WTC11 (cell line): ENCODE results near the gene EIF5. TPM values are rescaled to one million over a fixed set of nuclear protein-coding genes. Genes with fewer than 3 reads are reported as not detected.

ENCODE experiments used
- ATAC-seq: fragments of 200-7000 bp; cut with Tn5 transposase; 2 replicates; pipeline ENCODE4 v1.10.0; 2021; ENCODE audit warnings: mild to moderate bottlenecking, moderate library complexity
- CTCF ChIA-PET: fragments of 300-600 bp; sonication (Branson Sonifier 250); formaldehyde crosslinking; loops from one replicate; lab custom pipeline; 2021; ENCODE audit warnings: antibody characterized with exemption; lab: Charles Lee
- POLR2A ChIA-PET: fragments of 350-600 bp; sonication (Branson Sonifier 250); formaldehyde crosslinking; loops from one replicate; lab custom pipeline; 2021; ENCODE audit warnings: antibody characterized with exemption; lab: Charles Lee
- DNase-seq: peaks from one replicate; pipeline ENCODE4 v3.0.0; 2021; ENCODE audit warnings: low spot score
- H3K27ac Mint-ChIP-seq: 2 replicates; pipeline ENCODE4 v1.8.0; 2021; ENCODE audit warnings: mixed read lengths
- H3K27me3 Mint-ChIP-seq: 2 replicates; pipeline ENCODE4 v1.8.0; 2021; ENCODE audit warnings: low read depth, mild to moderate bottlenecking, moderate library complexity, mixed read lengths
- H3K36me3 Mint-ChIP-seq: 2 replicates; pipeline ENCODE4 v1.8.0; 2021; ENCODE audit warnings: mixed read lengths
- H3K4me1 Mint-ChIP-seq: 2 replicates; pipeline ENCODE4 v1.8.0; 2022; ENCODE audit warnings: mixed read lengths
- H3K4me3 Mint-ChIP-seq: 2 replicates; pipeline ENCODE4 v1.8.0; 2021; ENCODE audit warnings: mild to moderate bottlenecking, moderate library complexity, mixed read lengths
- H3K9me3 Mint-ChIP-seq: 2 replicates; pipeline ENCODE4 v1.8.0; 2021; ENCODE audit warnings: mixed read lengths
- ARID4B ChIP-seq: sonication (generic); formaldehyde crosslinking; IDR thresholded peaks from 2 replicates; pipeline ENCODE4 v1.8.0; 2023; ENCODE audit warnings: missing genetic modification reagents, mild to moderate bottlenecking, borderline replicate concordance
- ATF1 ChIP-seq: sonication (generic); formaldehyde crosslinking; IDR thresholded peaks from 2 replicates; pipeline ENCODE4 v1.8.1; 2023; ENCODE audit warnings: mild to moderate bottlenecking, moderate library complexity, missing genetic modification reagents
- CBFB ChIP-seq: sonication (generic); formaldehyde crosslinking; IDR thresholded peaks from 2 replicates; pipeline ENCODE4 v1.8.1; 2022; ENCODE audit warnings: mild to moderate bottlenecking, low read depth, missing genetic modification reagents
- CDX4 ChIP-seq: fragments of 250-450 bp; sonication (Bioruptor Pico); IDR thresholded peaks from 2 replicates; pipeline ENCODE4 v1.9.0; 2021; ENCODE audit warnings: moderate library complexity, mild to moderate bottlenecking, inconsistent platforms, borderline replicate concordance
- CREB1 ChIP-seq: sonication (generic); formaldehyde crosslinking; IDR thresholded peaks from 2 replicates; pipeline ENCODE4 v1.8.0; 2023; ENCODE audit warnings: mild to moderate bottlenecking, missing genetic modification reagents
- CREM ChIP-seq: sonication (generic); formaldehyde crosslinking; IDR thresholded peaks from 2 replicates; pipeline ENCODE4 v1.8.1; 2022; ENCODE audit warnings: mild to moderate bottlenecking, missing genetic modification reagents, moderate library complexity
- ELF4 ChIP-seq: sonication (generic); formaldehyde crosslinking; IDR thresholded peaks from 2 replicates; pipeline ENCODE4 v1.8.1; 2022; ENCODE audit warnings: low read depth, mild to moderate bottlenecking, moderate library complexity, missing genetic modification reagents
- GABPB1 ChIP-seq: sonication (generic); formaldehyde crosslinking; IDR thresholded peaks from 2 replicates; pipeline ENCODE4 v1.8.1; 2023; ENCODE audit warnings: mild to moderate bottlenecking, missing genetic modification reagents
- HMGXB4 ChIP-seq: sonication (generic); formaldehyde crosslinking; IDR thresholded peaks from 2 replicates; pipeline ENCODE4 v1.8.1; 2023; ENCODE audit warnings: mild to moderate bottlenecking, moderate library complexity, missing genetic modification reagents
- IRF2 ChIP-seq: sonication (generic); formaldehyde crosslinking; IDR thresholded peaks from 2 replicates; pipeline ENCODE4 v1.8.0; 2022; ENCODE audit warnings: low read depth, missing genetic modification reagents, borderline replicate concordance
- NFATC4 ChIP-seq: fragments of 250-450 bp; sonication (Bioruptor Pico); IDR thresholded peaks from 2 replicates; pipeline ENCODE4 v1.9.0; 2021; ENCODE audit warnings: mild to moderate bottlenecking
- NR3C1 ChIP-seq: sonication (generic); formaldehyde crosslinking; conservative IDR thresholded peaks from 2 replicates; pipeline ENCODE4 v1.8.1; 2023; ENCODE audit warnings: low read depth, mild to moderate bottlenecking, missing genetic modification reagents
- OVOL2 ChIP-seq: fragments of 250-450 bp; sonication (Bioruptor Pico); IDR thresholded peaks from 2 replicates; pipeline ENCODE4 v1.9.0; 2021; ENCODE audit warnings: mild to moderate bottlenecking, borderline replicate concordance
- ZNF281 ChIP-seq: sonication (generic); formaldehyde crosslinking; IDR thresholded peaks from 2 replicates; pipeline ENCODE4 v1.8.0; 2023; ENCODE audit warnings: mild to moderate bottlenecking, missing genetic modification reagents
- ZNF317 ChIP-seq: sonication (generic); formaldehyde crosslinking; IDR thresholded peaks from 2 replicates; pipeline ENCODE4 v1.8.1; 2023; ENCODE audit warnings: low read depth, mild to moderate bottlenecking, moderate library complexity, missing genetic modification reagents, borderline replicate concordance
- ZNF396 ChIP-seq: fragments of 250-450 bp; sonication (Bioruptor Pico); IDR thresholded peaks from 2 replicates; pipeline ENCODE4 v1.8.0; 2021; ENCODE audit warnings: mild to moderate bottlenecking, moderate library complexity, borderline replicate concordance
- total RNA-seq: library from RNA; stranded (reverse); gene quantifications from 3 replicates; pipeline ENCODE4 v1.2.3, GENCODE V29; 2021
- TF ChIP-seq, protein P1 (sequence below): fragments of 250-450 bp; sonication (Bioruptor Pico); IDR thresholded peaks from 2 replicates; pipeline ENCODE4 v1.9.0; 2021; ENCODE audit warnings: mild to moderate bottlenecking
- TF ChIP-seq, protein P2 (sequence below): sonication (generic); formaldehyde crosslinking; IDR thresholded peaks from 2 replicates; pipeline ENCODE4 v1.8.1; 2023; ENCODE audit warnings: mild to moderate bottlenecking, missing genetic modification reagents, moderate library complexity

The EIF5 gene
- total RNA-seq, 1 experiment from 2014 or later: 282 TPM

- TF ChIP-seq GABPB1 (peak; percentile 81), NFATC4 (CRISPR knock-in tag) (no peak), OVOL2 (no peak)
- no peak for ATAC-seq
- Mint-ChIP-seq H3K27me3 (no peaks in the 10 kb centered on the region), H3K4me1 (peaks cover 36% of the 10 kb centered on the region), H3K9me3 (no peaks in the 10 kb centered on the region), H3K27ac (no peak overlapping the region), H3K36me3 (no peaks in the 10 kb centered on the region), H3K4me3 (no peak overlapping the region)
- no peak for DNase-seq
- POLR2A ChIA-PET: no interaction called here
- CTCF ChIA-PET: interaction anchor here (0.9 to 1.9 kb wide), 2 partner anchors 206 to 211 kb away, joined by 4 to 6 read pairs; no protein-coding TSS in a partner anchor
These were observed 18.6 kb upstream of the EIF5 start for GRCh38 chr14:103315351-103315911.

- CTCF ChIA-PET: interaction anchor here (1.9 kb wide), 1 partner anchor 211 kb away, joined by 4 read pairs; no protein-coding TSS in a partner anchor
- H3K4me3 Mint-ChIP-seq: no peak overlapping the region
- POLR2A ChIA-PET: no interaction called here
- no peak for ATAC-seq
- no peak for TF ChIP-seq CREM (CRISPR knock-in tag)
- TF ChIP-seq, all 79 proteins: peak for 0
- Mint-ChIP-seq H3K4me1 (peaks cover 36% of the 10 kb centered on the region), H3K36me3 (no peaks in the 10 kb centered on the region), H3K27me3 (no peaks in the 10 kb centered on the region), H3K27ac (no peak overlapping the region), H3K9me3 (no peaks in the 10 kb centered on the region)
- DNase-seq: no peak
These were observed 18.1 kb upstream of the EIF5 start for GRCh38 chr14:103315941-103316340.

GRCh38 chr14:103316721-103317121 lies 17.3 kb upstream of the EIF5 start:
- Mint-ChIP-seq H3K4me1 (peaks cover 36% of the 10 kb centered on the region), H3K27me3 (no peaks in the 10 kb centered on the region), H3K36me3 (no peaks in the 10 kb centered on the region), H3K9me3 (no peaks in the 10 kb centered on the region), H3K4me3 (no peak overlapping the region), H3K27ac (peak overlapping the region; percentile 17; the same call in 1 of the 2 replicates)
- TF ChIP-seq ZNF396 (no peak), ZNF317 (CRISPR knock-in tag) (no peak), HMGXB4 (CRISPR knock-in tag) (no peak), CREB1 (CRISPR knock-in tag) (no peak), NR3C1 (CRISPR knock-in tag) (no peak), ARID4B (CRISPR knock-in tag) (no peak), CBFB (no peak), CDX4 (CRISPR knock-in tag) (no peak), ELF4 (CRISPR knock-in tag) (no peak), IRF2 (CRISPR knock-in tag) (no peak), ATF1 (CRISPR knock-in tag) (no peak), ZNF281 (no peak)
- TF ChIP-seq, protein P1, sequence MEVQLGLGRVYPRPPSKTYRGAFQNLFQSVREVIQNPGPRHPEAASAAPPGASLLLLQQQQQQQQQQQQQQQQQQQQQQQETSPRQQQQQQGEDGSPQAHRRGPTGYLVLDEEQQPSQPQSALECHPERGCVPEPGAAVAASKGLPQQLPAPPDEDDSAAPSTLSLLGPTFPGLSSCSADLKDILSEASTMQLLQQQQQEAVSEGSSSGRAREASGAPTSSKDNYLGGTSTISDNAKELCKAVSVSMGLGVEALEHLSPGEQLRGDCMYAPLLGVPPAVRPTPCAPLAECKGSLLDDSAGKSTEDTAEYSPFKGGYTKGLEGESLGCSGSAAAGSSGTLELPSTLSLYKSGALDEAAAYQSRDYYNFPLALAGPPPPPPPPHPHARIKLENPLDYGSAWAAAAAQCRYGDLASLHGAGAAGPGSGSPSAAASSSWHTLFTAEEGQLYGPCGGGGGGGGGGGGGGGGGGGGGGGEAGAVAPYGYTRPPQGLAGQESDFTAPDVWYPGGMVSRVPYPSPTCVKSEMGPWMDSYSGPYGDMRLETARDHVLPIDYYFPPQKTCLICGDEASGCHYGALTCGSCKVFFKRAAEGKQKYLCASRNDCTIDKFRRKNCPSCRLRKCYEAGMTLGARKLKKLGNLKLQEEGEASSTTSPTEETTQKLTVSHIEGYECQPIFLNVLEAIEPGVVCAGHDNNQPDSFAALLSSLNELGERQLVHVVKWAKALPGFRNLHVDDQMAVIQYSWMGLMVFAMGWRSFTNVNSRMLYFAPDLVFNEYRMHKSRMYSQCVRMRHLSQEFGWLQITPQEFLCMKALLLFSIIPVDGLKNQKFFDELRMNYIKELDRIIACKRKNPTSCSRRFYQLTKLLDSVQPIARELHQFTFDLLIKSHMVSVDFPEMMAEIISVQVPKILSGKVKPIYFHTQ (CRISPR knock-in tag): no peak
- TF ChIP-seq, protein P2, sequence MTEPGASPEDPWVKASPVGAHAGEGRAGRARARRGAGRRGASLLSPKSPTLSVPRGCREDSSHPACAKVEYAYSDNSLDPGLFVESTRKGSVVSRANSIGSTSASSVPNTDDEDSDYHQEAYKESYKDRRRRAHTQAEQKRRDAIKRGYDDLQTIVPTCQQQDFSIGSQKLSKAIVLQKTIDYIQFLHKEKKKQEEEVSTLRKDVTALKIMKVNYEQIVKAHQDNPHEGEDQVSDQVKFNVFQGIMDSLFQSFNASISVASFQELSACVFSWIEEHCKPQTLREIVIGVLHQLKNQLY: no peak
- ATAC-seq (peak; percentile 39), DNase-seq (no peak)
- ChIA-PET CTCF (interaction anchor here (0.5 to 1.5 kb wide), 4 partner anchors 72 to 242 kb away, joined by 3 to 5 read pairs (median 4); no protein-coding TSS in a partner anchor), POLR2A (no interaction called here)
